ENCODE data around the gene ARHGDIB.

DNA sequence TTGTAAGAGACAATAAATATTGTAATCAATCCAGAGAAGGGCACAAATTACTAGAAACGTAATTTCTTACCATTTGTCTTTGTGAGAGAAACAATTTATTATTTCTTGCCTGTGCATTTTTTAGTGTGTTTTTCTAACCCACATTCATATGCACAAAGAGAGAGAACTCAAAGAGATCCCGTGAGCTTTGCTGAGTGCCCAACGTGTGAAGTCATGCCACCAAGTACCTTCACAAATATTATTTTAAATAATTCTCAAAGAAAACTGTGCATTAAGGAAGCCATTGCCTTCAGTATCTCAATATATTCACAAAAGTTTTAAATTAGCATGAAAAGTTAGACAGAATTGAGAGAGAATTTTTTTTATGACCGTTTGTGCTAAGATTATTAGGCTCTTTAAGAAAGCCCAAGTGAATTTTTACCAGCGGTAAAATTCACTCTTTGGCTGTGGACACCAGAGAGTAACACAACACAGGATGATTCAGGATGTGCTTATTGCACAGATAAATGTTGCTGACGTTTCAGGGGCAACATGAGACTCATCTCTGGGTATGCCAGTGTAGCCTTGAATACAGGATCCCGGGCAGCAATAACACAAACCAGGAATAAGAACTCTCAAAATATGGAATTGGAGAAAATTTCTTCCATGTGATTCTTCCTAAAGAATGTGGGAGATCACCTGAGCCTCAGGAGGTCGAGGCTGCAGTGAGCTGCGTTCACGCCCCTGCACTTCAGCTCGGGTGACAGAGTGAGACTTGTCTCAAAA is 2.9 kb downstream of the ARHGDIB start:
- TF ChIP-seq, protein P1, sequence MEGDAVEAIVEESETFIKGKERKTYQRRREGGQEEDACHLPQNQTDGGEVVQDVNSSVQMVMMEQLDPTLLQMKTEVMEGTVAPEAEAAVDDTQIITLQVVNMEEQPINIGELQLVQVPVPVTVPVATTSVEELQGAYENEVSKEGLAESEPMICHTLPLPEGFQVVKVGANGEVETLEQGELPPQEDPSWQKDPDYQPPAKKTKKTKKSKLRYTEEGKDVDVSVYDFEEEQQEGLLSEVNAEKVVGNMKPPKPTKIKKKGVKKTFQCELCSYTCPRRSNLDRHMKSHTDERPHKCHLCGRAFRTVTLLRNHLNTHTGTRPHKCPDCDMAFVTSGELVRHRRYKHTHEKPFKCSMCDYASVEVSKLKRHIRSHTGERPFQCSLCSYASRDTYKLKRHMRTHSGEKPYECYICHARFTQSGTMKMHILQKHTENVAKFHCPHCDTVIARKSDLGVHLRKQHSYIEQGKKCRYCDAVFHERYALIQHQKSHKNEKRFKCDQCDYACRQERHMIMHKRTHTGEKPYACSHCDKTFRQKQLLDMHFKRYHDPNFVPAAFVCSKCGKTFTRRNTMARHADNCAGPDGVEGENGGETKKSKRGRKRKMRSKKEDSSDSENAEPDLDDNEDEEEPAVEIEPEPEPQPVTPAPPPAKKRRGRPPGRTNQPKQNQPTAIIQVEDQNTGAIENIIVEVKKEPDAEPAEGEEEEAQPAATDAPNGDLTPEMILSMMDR (conservative IDR thresholded peaks at IDR 0.05; ENCODE audit: low read length), result no peak
- no peak for TF ChIP-seq EZH2phosphoT487 (IDR thresholded peaks at IDR 0.05; ENCODE audit: borderline replicate concordance, low read depth, low read length)

Data from OCI-LY7 (cell line).